Measurements from ENCODE around the gene PMS2.
"Not testable (repeated sequence)": the region's sequence is repeated elsewhere in the genome, so short reads cannot be mapped to it uniquely, and the experiment has no call there.

The PMS2 gene

GRCh38 chr7:6008668-6009611, at the start of gene PMS2, which contains the start of gene AIMP2:
Gene PMS2, minus strand, starts transcription at chr7:6009049. Its CDS starts 30 bp downstream, at chr7:6009019.
Gene AIMP2, plus strand, starts transcription at chr7:6009272. Its CDS starts 92 bp downstream, at chr7:6009364.
- peak; percentile 96 for DNase-seq (ENCODE audit: low read depth)

DNA sequence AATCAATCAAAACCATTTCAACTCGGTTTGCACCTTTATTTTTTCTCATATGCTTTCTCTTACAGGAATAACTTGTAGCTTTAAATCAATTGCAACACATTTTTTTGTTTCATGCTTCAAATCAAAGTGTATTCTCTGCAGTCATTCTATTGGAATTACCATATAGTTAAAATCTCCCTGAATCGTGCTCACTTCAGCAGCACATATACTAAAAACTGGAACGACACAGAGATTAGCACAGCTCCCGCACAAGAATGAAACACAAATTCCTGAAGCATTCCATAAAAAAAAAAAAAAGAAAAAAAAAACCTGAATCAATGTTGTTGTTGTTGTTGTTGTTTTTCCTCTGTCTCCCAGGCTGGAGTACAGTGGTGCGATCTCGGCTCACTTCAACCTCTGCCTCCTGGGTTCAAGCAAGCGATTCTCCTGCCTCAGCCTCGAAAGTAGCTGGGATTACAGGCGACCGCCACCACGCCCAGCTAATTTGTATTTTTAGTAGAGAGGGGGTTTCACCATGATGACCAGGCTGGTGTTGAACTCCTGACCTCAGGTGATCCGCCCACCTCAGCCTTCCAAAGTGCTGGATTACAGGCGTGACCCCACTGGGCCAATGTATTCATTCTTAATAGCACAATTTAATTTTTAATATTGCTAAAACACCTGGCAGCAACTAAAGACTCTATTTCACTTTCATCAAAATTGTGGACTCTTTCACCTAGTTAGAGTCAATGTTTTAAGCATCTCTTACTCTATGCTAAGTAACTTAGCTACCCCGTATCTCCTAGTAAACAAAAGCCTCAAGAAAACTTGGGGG, 48.7 kb upstream of the PMS2 start:
- DNase-seq (ENCODE audit: low read depth), result no peak

- no peak for DNase-seq (ENCODE audit: low read depth)
These were observed 47.8 kb upstream of the PMS2 start for GRCh38 chr7:6056616-6057015.

DNA sequence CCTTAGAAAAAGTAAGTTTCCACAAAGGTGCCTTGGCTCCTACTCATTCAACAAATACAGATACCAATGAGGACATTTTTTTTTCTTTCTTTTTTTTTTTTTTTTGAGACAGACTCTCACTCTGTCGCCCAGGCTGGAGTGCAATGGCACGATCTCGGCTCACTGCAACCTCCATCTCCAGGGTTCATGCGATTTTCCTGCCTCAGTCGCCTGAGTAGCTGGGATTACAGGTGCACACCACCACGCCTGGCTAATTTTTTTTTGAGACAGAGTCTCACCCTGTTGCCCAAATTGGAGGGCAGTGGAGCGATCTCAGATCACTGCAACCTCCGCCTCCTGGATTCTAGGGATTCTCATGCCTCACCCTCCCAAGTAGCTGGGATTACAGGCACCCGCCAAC, 42.3 kb upstream of the PMS2 start:
- DNase-seq (ENCODE audit: low read depth), result not testable (repeated sequence)

GRCh38 chr7:6049780-6050179, 40.9 kb upstream of the PMS2 start:
- DNase-seq (ENCODE audit: low read depth), result no peak

GRCh38 chr7:6035686-6036085, 26.8 kb upstream of the PMS2 start:
- DNase-seq (ENCODE audit: low read depth), result no peak

DNA sequence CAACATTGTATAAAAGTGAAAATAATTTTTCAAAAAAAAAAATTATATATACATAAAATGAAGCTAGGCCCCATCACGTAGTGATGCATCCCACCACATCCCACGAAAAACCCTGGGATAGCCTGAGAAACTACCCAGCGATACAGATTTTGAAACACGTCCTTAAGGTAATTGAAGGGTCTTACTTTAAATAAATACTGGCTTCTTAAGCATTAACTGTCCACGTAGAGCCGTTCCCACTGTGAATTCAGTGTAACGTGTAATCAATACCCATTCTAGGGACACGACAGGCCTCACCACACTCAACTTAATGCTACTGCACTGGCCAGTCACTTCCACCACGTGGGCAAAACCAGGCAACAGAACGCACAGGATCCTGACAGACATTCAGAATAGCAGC, 26.3 kb upstream of the PMS2 start:
- no peak for DNase-seq (ENCODE audit: low read depth)

- no peak for DNase-seq (ENCODE audit: low read depth)
These were observed 23.8 kb upstream of the PMS2 start for GRCh38 chr7:6032641-6033040.

DNA sequence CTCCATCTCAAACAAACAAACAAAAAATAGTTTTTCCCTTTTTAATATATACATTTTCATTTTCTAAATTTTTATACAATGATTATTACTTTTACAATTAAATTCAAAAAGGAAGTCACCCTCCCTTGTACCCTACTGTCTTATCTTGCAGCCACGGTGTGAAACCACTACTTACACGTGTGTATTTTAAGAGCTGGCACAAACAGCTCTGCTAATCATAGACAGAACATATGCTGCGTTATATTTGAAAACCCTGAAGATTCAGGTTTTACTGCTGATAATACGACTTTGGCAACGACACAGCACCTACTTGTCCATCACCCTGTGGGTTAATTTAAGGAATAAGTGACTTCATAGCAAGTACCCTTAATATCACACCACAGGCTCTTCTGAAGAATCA, 23.3 kb upstream of the PMS2 start:
- DNase-seq (ENCODE audit: low read depth), result no peak

DNA sequence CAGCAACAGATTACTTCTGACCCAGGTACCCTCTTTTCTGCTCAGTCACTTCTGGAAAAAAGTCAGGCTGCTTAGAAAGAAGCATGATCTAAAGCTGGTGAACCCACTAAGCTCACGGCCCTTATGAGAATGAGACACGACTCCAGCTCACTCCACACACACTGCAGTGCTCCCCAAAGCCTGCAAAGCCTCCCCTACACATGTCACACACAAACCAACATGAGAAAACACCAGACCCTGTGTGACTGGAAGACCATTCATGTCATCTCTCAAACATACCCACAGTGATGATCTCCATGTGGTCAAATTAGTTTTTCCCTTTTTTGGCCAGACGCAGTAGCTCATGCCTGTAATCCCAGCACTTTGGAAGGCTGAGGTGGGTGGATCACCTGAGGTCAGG, 22.7 kb upstream of the PMS2 start:
- no peak for DNase-seq (ENCODE audit: low read depth)

DNA sequence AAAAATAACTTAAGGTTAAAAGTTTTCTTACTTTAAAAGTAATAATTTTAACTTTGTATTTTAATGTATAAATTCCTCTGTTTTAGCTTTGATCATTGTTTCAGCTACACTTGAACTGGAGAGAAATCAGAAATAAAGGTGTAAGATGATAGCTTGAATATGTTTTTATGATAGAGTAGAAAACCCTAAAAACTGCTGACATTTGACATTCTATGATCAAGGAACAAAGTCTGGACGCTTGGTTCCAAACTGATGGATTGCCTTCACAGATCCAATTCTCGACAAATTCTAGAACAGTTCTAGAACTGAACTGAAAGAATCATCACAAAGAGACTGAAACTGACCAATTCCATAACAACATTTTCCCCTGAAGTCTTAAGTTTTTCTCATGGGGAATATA, 22.1 kb upstream of the PMS2 start, which contains the start of gene ANKRD61:
TSS of gene ANKRD61 (plus strand) at position 389 of the 400 bp plus-strand sequence. CDS start at position 389, 0 bp downstream.
- DNase-seq (ENCODE audit: low read depth), result no peak

- no peak for DNase-seq (ENCODE audit: low read depth)
These were observed 19.7 kb upstream of the PMS2 start for GRCh38 chr7:6028563-6028962.

DNA sequence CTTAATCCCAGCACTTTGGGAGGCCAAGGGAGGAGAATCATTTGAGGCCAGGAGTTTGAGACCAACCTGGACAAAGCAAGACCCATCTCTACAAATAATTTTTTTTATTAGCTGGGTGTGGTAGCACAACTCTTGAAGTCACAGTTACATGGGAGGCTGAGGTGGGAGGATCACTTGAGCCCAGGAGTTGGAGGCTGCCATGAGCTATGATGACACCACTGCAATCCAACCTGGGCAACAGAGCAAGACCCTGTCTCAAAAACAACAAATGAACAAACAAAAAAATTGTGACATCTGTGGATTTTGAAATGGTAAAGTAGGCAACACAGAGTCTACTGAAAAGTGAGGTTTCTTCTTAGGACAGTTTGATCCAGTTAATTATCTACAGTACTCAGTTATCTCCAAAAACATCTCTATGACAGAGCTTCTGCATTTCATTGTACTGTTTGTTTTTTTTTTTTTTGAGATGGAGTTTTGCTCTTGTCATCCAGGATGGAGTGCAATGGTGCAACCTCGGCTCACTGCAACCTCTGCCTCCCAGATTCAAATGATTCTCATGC, 19.0 kb upstream of the PMS2 start:
- DNase-seq (ENCODE audit: low read depth), result no peak

DNA sequence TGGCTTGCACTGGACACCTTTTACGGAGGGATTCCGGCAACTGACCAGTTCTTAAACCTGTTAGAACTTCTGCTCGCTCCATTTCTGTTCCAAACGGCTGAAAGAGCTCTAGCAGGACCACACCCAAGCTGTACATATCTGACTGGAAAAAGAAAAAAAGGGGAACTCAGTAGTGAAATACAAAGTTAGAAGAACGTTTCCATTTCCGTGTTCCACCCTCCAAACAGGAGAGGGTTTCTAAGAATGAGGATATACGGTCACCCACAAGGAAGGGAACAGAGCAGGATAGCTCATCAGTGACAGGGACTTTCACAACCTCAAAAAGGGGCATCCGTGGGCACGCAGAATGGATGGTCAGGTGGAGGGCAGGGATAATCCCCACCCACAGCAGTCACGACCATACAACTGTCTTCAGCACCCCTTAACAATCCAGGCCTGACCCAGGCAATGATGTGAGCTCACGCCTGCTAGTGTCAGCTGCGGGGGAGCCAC, 18.0 kb upstream of the PMS2 start:
- DNase-seq (ENCODE audit: low read depth), result no peak

DNA sequence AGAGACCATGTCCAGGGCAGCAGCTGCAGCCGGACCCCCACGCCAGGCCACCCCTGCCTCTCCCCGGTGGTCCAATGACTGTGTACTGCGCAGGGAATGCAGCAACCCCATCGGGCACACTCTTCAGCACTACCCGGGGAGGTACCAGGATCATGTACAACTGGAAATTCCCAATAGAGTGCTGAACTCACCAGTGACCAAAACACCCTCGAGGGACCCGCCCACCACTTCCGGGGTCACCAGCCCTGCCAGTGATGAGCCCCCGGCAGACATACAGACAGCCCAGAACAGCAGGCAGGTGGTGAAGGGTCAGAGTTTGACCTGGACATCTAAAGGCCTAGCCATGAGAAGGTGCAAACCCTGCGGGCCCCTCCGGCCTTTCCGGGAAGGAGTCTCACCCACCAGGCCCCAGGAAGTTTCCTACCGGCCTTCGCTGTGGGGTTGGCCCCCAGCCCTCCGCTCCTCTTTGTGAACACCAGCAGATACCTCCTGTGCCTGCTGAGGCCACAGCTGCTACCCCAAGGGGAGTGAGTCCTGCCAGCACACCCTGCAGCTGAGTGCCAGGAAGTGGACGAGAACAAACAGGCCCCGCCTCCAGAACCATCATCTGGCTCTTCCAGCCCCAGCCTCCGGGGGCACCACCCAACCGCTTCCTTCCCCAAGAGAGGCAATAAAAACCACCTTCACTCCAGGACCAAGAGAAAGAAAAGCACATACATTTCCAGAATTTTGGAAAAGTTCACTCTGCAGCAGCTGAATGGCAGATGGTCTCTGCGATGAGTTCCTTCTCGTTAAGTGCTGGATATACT, 17.4 kb upstream of the PMS2 start:
- peak; percentile 42 for DNase-seq (ENCODE audit: low read depth)

DNA sequence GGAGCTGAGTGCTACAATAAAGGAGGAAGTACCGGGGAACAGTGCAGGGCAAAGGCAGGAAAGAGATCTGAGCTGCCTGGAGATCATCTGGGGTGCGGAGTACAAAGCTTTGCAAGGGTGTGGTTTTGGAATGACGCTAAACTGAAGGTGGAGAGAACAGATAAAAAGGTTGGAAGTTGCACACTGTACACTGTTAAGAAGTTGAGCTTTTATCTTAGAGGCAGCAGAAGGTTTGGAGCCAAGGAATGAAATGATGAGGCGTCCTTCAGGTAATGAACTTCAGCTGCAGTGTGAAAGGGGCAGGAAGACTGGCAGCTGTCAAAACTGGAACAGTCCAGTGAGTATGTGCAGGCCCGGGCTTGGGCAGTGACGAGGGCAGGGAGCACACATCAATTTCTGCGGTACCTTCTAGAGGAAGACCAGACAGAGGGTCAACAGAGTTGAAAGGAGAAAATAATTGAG, 15.2 kb upstream of the PMS2 start:
- no peak for DNase-seq (ENCODE audit: low read depth)

- no peak for DNase-seq (ENCODE audit: low read depth)
These were observed 13.9 kb upstream of the PMS2 start for GRCh38 chr7:6022707-6023106.

DNA sequence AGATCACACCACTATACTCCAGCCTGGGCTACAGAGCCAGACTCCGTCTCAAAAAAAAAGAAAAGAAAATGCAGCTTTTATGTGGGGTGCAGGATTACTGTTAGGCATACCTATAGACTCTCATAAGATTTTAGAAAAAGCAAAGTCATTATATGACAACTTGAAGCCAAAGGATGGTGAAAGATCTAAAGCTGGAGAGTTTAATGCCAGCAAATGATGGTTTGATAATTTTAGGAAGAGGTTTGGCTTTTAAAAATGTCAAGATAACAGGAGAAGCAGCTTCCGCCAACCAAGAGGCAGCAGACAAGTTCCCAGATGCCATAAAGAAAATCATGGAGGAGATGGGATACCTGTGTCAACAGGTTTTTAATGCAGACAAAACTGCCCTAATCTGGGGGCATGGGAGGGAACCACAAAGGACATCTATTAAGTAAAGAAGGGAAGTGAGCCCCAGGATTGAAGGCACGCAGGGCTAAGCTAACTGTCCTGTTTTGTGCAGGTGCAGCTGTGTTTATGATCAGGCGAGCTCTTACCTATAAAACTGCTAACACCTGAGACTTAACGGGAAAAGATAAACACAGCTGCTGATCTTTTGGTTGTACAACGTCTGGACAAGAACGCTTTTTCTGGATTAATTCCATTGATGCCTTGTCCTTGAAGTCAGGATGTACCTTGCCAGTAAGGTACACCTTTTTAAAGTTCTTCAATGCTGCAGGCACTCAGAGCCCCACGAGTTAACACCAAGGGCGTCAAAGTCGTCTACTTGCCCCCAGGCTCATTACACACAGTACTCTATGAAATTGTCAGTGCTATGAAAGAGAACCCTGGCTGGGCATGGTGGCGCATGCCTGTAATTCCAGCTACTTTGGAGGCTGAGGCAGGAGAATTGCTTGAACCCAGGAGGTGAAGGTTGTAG, 11.8 kb upstream of the PMS2 start:
- no peak for DNase-seq (ENCODE audit: low read depth)

GRCh38 chr7:6016653-6016966, 7.8 kb upstream of the PMS2 start:
- no peak for DNase-seq (ENCODE audit: low read depth)

DNA sequence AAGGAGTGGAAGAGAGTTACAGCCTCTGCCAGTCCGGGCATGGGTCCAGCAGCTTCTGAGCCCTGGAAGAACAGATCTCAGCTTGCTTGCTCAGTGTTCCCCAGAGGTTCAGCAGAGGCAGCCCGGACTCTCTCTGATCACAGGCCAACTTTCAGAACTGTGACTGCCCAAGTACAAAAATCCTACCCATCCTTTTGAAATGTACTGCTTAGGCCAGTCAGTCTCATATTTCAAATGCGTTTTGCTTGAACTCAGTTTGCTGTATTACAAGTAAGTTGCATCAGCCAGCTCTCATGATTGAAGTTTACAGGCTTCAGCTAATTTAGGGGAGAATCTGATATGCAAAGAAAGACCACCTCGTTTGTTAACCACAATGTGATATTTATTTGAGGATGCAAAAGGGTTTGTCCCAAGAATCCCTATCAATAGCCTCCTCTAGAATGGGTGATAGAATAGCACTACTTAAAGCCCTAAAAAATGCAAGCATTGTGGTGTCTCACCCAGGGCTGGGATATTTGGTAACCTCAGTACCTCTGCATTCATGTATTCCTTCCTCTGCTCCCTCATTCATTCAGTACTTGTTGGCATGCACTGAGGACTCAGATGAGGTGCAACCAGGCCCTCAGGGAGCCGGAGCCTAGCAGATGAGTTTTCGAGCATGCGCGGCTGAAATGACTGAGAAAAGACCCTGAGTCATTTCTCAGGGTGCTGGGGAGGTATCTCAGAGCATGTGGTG, 7.2 kb upstream of the PMS2 start:
- DNase-seq (ENCODE audit: low read depth), result no peak

All from activated T-cell treated with anti-CD3 and anti-CD28 coated beads for 24 hours (primary cell).